GM18499 (cell line): ENCODE results near the gene SREBF1.

Experiments
- ATAC-seq: cut with Tn5 transposase; IDR thresholded peaks from one replicate; pipeline ENCODE4 v1.9.1; 2021; ENCODE audit warnings: moderate number of reproducible peaks; ENCODE audit not compliant: insufficient read depth, unreplicated experiment

Gene SREBF1

GRCh38 chr17:17798573-17799255 lies 38.1 kb downstream of the SREBF1 start:
- no peak for ATAC-seq

DNA sequence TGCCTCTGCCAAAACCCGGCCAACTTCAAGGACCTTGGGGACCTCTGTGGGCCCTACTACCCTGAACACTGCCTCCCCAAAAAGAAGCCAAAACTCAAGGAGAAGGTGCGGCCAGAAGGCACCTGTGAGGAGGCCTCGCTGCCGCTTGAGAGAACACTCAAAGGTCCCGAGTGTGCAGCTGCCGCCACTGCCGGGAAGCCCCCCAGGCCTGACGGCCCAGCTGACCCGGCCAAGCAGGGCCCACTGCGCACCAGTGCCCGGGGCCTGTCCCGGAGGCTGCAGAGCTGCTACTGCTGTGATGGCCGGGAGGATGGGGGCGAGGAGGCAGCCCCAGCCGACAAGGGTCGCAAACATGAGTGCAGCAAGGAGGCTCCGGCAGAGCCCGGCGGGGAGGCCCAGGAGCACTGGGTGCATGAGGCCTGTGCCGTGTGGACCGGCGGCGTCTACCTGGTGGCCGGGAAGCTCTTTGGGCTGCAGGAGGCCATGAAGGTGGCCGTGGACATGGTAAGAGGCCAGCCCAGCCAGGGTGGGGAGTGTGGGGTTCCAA lies 38.7 kb downstream of the SREBF1 start:
- ATAC-seq = no peak

DNA sequence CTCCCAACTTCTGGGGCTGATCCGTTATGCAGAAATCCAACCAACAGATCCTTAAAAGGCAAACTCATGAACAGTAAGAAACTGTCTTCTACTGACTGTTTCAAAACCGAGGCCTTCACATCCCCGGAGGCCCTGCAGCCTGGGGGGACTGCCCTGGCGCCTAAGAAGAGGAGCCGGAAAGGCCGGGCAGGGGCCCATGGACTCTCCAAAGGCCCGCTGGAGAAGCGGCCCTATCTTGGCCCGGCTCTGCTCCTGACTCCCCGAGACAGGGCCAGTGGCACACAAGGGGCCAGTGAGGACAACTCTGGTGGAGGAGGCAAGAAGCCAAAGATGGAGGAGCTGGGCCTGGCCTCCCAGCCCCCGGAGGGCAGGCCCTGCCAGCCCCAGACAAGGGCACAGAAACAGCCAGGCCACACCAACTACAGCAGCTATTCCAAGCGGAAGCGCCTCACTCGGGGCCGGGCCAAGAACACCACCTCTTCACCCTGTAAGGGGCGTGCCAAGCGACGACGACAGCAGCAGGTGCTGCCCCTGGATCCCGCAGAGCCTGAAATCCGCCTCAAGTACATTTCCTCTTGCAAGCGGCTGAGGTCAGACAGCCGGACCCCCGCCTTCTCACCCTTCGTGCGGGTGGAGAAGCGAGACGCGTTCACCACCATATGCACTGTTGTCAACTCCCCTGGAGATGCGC lies 39.5 kb downstream of the SREBF1 start:
- no peak for ATAC-seq

DNA sequence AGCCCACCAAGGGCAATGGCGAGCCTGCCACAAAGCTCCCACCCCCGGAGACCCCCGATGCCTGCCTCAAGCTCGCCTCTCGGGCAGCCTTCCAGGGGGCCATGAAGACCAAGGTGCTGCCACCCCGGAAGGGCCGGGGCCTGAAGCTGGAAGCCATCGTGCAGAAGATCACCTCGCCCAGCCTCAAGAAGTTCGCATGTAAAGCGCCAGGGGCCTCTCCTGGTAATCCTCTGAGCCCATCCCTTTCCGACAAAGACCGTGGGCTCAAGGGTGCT lies 40.1 kb downstream of the SREBF1 start:
- ATAC-seq = no peak

GRCh38 chr17:17795946-17796786 lies 40.6 kb downstream of the SREBF1 start:
- ATAC-seq = no peak

DNA sequence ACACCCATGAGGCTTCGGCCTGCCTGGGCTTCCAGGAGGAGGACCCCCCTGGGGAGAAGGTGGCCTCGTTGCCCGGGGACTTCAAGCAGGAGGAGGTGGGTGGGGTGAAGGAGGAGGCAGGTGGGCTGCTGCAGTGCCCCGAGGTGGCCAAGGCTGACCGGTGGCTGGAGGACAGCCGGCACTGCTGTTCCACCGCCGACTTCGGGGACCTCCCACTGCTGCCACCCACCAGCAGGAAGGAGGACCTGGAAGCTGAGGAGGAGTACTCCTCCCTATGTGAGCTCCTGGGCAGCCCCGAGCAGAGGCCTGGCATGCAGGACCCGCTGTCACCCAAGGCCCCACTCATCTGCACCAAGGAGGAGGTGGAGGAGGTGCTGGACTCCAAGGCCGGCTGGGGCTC lies 41.5 kb downstream of the SREBF1 start:
- no peak for ATAC-seq

GRCh38 chr17:17794382-17794781 lies 42.4 kb downstream of the SREBF1 start:
- ATAC-seq = no peak

GRCh38 chr17:17793378-17794214 lies 43.2 kb downstream of the SREBF1 start:
- no peak for ATAC-seq

DNA sequence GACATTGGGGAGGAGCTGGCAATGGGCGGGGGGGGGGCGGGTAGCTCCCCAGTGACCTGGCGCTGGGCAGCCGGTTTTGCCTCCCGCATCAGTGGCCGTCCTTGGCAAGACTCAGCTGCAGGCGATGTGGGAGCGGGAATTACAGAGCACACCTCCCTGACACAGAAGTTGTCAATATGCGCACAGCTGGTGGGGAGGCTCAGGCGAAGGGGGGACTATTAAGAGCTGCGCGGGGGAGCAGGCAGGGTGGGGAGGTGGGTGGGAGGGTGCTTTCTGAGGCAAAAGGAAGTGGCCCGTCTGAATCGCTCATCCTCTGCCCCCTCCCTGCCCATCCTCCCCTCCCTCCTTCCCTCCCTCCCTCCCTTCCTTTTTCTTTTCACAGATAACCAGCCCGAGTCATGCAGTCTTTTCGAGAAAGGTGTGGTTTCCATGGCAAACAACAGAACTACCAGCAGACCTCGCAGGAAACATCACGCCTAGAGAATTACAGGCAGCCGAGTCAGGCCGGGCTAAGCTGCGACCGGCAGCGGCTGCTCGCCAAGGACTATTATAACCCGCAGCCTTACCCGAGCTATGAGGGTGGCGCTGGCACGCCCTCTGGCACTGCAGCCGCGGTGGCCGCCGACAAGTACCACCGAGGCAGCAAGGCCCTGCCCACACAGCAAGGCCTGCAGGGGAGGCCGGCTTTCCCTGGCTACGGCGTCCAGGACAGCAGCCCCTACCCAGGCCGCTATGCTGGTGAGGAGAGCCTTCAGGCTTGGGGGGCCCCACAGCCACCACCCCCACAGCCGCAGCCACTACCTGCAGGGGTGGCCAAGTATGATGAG lies 44.0 kb downstream of the SREBF1 start:
- no peak for ATAC-seq

DNA sequence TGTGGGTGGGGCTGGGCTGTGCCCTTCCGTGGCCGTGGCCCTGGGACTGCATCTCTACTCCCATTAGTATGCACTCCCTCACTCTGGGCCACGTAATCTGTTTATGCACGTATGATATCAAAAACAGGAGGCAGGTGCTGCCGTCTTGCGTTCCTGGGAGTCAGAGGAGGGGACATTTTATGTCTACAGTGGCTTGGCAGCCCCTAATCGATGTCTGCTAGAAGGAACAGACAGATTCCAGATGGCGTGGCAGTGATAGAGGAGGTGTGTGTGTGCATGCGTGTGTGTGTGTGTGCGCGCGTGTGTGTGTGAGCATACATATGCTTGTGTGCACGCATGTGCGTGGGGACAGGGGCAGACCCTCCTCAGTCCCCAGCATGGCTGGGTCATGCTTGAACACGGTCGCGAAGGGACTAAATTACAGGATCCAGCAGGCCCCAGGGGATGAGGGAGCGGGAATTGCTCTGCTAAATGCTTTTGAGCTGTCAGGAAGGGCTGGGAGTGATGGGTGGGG lies 44.7 kb downstream of the SREBF1 start:
- ATAC-seq = no peak

- no peak for ATAC-seq
Measured at GRCh38 chr17:17790637-17791464, 45.9 kb downstream of the SREBF1 start.

GRCh38 chr17:17789828-17790636 lies 46.8 kb downstream of the SREBF1 start:
- no peak for ATAC-seq

DNA sequence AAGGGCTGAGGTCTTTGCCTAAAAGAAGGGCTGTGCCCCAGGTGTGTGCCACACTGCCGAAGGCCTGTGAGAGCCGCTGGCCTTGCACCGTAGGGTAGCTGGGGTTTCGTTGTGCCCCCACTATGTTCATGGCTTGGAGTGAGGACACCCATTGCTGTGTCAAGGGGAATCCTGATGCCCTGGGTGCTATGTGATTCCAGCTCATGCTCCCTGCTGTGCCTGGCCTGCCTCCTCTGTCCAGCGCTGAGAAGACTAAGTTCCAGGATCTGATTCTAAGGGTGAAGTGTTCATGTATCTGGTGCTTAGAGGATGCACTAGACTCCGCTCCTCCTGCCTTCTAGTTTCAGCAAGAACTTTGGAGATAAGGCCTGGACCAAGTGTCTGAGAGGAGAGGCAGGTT lies 47.4 kb downstream of the SREBF1 start:
- no peak for ATAC-seq

- no peak for ATAC-seq
Measured at GRCh38 chr17:17788967-17789366, 47.8 kb downstream of the SREBF1 start.

DNA sequence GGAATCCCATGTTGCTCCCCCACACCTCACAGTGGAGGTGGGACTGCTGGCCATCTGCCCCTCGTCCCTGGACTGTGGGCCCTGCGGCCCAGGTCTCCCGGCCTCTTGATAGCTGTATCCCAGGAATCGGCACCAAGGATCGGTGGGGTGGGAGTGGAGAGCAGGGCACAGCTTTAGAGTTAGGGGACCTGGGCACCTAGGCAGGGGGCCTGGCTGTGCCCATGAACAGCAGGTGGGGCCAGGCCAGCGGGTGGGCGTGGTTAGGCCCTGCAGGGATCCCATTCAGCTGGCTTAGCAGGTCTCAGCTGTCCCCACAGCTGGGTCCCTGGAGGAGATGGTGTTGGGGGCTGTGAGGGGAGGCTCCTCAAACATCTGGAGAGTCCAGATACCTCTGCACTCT lies 49.2 kb downstream of the SREBF1 start:
- ATAC-seq = no peak

DNA sequence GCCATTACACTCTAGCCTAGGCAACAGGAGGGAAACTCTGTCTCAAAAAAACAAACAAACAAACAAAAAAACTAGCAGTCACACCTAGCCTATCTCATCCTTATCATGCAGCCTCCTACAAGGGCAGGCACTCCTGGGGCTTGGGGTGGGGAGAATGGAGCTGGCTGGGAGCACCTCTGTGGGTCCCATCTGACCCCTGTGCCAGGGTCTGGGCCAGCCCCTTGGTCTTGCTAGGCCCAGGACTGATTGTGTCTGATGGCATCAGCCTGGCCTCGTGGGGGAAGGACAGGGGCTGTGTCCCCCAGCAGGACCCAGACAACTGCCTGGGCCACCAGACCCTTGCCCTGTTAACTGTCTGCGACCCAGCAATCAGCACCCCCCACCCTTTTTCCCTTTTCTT lies 49.8 kb downstream of the SREBF1 start:
- no peak for ATAC-seq

- ATAC-seq = no peak
Measured at GRCh38 chr17:17785407-17785806, 51.4 kb downstream of the SREBF1 start.
